ENCODE measurements around the gene FANCG. TPM values are rescaled to one million over a fixed set of nuclear protein-coding genes. Genes with fewer than 3 reads are reported as not detected.

The FANCG gene
- total RNA-seq, 4 donors from 2014 or later, result 5.3 to 34.7 (median 11.6) TPM

GRCh38 chr9:35078066-35078465 is 1.7 kb downstream of the FANCG start:
- TF ChIP-seq POLR2A (IDR thresholded peaks at IDR 0.05), result no peak
- TF ChIP-seq CTCF (IDR thresholded peaks at IDR 0.05), result no peak
- H3K4me3 ChIP-seq (ENCODE audit: low read depth, poor library complexity, severe bottlenecking), result no peak overlapping the region
- intact Hi-C loops (cut with DNase I; ENCODE audit: low total_unique reads), result no loop called here
- peak in 1 of 2 donors; percentile 77 for DNase-seq (ENCODE audit: low spot score in 2 of 2)
- 60 to 74% methylated on average over 4 of the region's 4 CpGs for WGBS, 2 donors

- WGBS, 2 donors, result 93 to 96% methylated on average over 4 of the region's 4 CpGs
- TF ChIP-seq POLR2A (IDR thresholded peaks at IDR 0.05), result no peak
- no peak for TF ChIP-seq CTCF (IDR thresholded peaks at IDR 0.05)
- intact Hi-C loops (cut with DNase I; ENCODE audit: low total_unique reads), result no loop called here
- no peak overlapping the region for H3K4me3 ChIP-seq (ENCODE audit: low read depth, poor library complexity, severe bottlenecking)
- peak in 1 of 2 donors; percentile 69 for DNase-seq (ENCODE audit: low spot score in 2 of 2)
Measured at GRCh38 chr9:35076848-35077247, 2.9 kb downstream of the FANCG start.

GRCh38 chr9:35075358-35075757 is 4.4 kb downstream of the FANCG start:
- 94 to 97% methylated on average over 4 of the region's 4 CpGs for WGBS, 2 donors
- TF ChIP-seq POLR2A (IDR thresholded peaks at IDR 0.05) (no peak), CTCF (IDR thresholded peaks at IDR 0.05) (no peak)
- H3K4me3 ChIP-seq (ENCODE audit: low read depth, poor library complexity, severe bottlenecking), result no peak overlapping the region
- intact Hi-C loops (cut with DNase I; ENCODE audit: low total_unique reads), result no loop called here
- DNase-seq (ENCODE audit: low spot score in 2 of 2), result peak in 1 of 2 donors; percentile 77

GRCh38 chr9:35074791-35075190 is 5.0 kb downstream of the FANCG start:
- 95 to 96% methylated on average over 8 of the region's 8 CpGs for WGBS, 2 donors
- intact Hi-C loops (cut with DNase I; ENCODE audit: low total_unique reads), result no loop called here
- H3K4me3 ChIP-seq (ENCODE audit: low read depth, poor library complexity, severe bottlenecking), result no peak overlapping the region
- TF ChIP-seq CTCF (IDR thresholded peaks at IDR 0.05), result no peak
- DNase-seq (ENCODE audit: low spot score in 2 of 2), result peak in 1 of 2 donors; percentile 78

GRCh38 chr9:35074141-35074540 is 5.6 kb downstream of the FANCG start:
- TF ChIP-seq POLR2A (IDR thresholded peaks at IDR 0.05) (no peak), CTCF (IDR thresholded peaks at IDR 0.05) (no peak)
- H3K4me3 ChIP-seq (ENCODE audit: low read depth, poor library complexity, severe bottlenecking), result no peak overlapping the region
- 94% methylated on average over 6 of the region's 6 CpGs for WGBS, 2 donors
- peak in 1 of 2 donors; percentile 64 for DNase-seq (ENCODE audit: low spot score in 2 of 2)
- intact Hi-C loops (cut with DNase I; ENCODE audit: low total_unique reads), result no loop called here

- peak in 1 of 2 donors; percentile 50 for DNase-seq (ENCODE audit: low spot score in 2 of 2)
- no peak overlapping the region for H3K4me3 ChIP-seq (ENCODE audit: low read depth, poor library complexity, severe bottlenecking)
- TF ChIP-seq POLR2A (IDR thresholded peaks at IDR 0.05) (no peak), CTCF (IDR thresholded peaks at IDR 0.05) (no peak)
- intact Hi-C loops (cut with DNase I; ENCODE audit: low total_unique reads), result no loop called here
- 95 to 97% methylated on average over 2 of the region's 2 CpGs for WGBS, 2 donors
Measured at GRCh38 chr9:35073279-35073612, 6.5 kb downstream of the FANCG start.
